Hepatocyte (in vitro differentiated cells): ENCODE results near the gene DGKA.

Experiments
- EZH2 ChIP-seq: fragments of 200-600 bp; sonication (generic); IDR thresholded peaks from 2 replicates; pipeline ENCODE4 v1.6.1; 2016; ENCODE audit warnings: antibody characterized with exemption, mild to moderate bottlenecking, borderline replicate concordance
- EZH2phosphoT487 ChIP-seq: fragments of 200-600 bp; sonication (generic); IDR thresholded peaks from one replicate; pipeline ENCODE4 v1.6.1; 2018; ENCODE audit warnings: antibody characterized with exemption, mild to moderate bottlenecking, low read depth, moderate library complexity; ENCODE audit not compliant: unreplicated experiment, severe bottlenecking
- TF ChIP-seq, protein P1 (sequence below): fragments of 200-600 bp; sonication (generic); IDR thresholded peaks from 2 replicates; pipeline ENCODE4 v1.5.1; 2016; ENCODE audit warnings: antibody characterized with exemption, mild to moderate bottlenecking; ENCODE audit not compliant: poor library complexity

DNA sequence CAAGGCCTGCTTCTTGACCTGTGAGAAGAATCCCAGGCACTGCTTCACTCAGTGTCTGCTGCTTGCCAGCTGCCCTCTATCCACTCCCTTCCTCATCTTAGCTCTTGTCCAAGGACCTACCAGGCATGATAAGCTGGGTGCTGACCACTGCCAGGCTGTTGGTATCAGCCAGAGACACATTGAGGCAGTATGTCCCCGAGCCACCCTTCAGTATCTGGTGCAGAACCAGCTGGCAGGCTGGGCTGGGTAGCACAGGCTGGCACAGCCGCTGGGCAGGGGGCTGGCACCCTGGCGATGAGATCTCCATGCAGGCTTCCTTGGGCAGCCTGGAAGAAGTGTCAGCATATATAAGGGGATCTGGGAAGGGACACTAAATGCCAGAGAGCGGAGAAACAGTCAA is 24.4 kb downstream of the DGKA start:
- TF ChIP-seq, protein P1, sequence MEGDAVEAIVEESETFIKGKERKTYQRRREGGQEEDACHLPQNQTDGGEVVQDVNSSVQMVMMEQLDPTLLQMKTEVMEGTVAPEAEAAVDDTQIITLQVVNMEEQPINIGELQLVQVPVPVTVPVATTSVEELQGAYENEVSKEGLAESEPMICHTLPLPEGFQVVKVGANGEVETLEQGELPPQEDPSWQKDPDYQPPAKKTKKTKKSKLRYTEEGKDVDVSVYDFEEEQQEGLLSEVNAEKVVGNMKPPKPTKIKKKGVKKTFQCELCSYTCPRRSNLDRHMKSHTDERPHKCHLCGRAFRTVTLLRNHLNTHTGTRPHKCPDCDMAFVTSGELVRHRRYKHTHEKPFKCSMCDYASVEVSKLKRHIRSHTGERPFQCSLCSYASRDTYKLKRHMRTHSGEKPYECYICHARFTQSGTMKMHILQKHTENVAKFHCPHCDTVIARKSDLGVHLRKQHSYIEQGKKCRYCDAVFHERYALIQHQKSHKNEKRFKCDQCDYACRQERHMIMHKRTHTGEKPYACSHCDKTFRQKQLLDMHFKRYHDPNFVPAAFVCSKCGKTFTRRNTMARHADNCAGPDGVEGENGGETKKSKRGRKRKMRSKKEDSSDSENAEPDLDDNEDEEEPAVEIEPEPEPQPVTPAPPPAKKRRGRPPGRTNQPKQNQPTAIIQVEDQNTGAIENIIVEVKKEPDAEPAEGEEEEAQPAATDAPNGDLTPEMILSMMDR: no peak
- TF ChIP-seq EZH2 (no peak), EZH2phosphoT487 (no peak)
